Renal pelvis (tissue), 4 donors: ENCODE measurements around the gene EN1. TPM values are rescaled to one million over a fixed set of nuclear protein-coding genes. Genes with fewer than 3 reads are reported as not detected.

Experiments
- DNase-seq: peaks from one replicate; pipeline ENCODE4 v3.0.0-alpha.2; 2013
- polyA plus RNA-seq, 3 donors: library from polyadenylated mRNA; unstranded; fragments of 120-200 nt; gene quantifications; one replicate each; pipeline ENCODE4 v1.2.1, GENCODE V29; 2013; ENCODE audit not compliant: insufficient read length in 3 of 3

Gene EN1
- polyA plus RNA-seq, 3 donors, result not detected

- DNase-seq, result no peak
Measured at GRCh38 chr2:118856330-118856977, 9.0 kb upstream of the EN1 start.

- DNase-seq, result peak; percentile 77
Measured at GRCh38 chr2:118855451-118856279, 8.2 kb upstream of the EN1 start.

- no peak for DNase-seq
Measured at GRCh38 chr2:118854507-118855345, 7.3 kb upstream of the EN1 start.

GRCh38 chr2:118853651-118854291 is 6.3 kb upstream of the EN1 start:
- DNase-seq, result no peak

GRCh38 chr2:118853129-118853640 is 5.7 kb upstream of the EN1 start:
- DNase-seq, result no peak

- no peak for DNase-seq
Measured at GRCh38 chr2:118852605-118853128, 5.2 kb upstream of the EN1 start.

- DNase-seq, result no peak
Measured at GRCh38 chr2:118851650-118852049, 4.2 kb upstream of the EN1 start.

GRCh38 chr2:118850901-118851415 is 3.5 kb upstream of the EN1 start:
- DNase-seq, result no peak

- DNase-seq, result no peak
Measured at GRCh38 chr2:118850168-118850900, 2.9 kb upstream of the EN1 start.

- DNase-seq, result no peak
Measured at GRCh38 chr2:118849226-118850167, 2.0 kb upstream of the EN1 start.

GRCh38 chr2:118848381-118849225 is 1.2 kb upstream of the EN1 start:
- DNase-seq, result no peak

- DNase-seq, result no peak
Measured at GRCh38 chr2:118847762-118848172, 319 bp upstream of the EN1 start.

- no peak for DNase-seq
Measured at GRCh38 chr2:118846442-118846952, 951 bp downstream of the EN1 start.

- DNase-seq, result no peak
Measured at GRCh38 chr2:118845522-118846441, 1.7 kb downstream of the EN1 start.

- no peak for DNase-seq
Measured at GRCh38 chr2:118845005-118845521, 2.4 kb downstream of the EN1 start.

- no peak for DNase-seq
Measured at GRCh38 chr2:118844261-118845004, 3.0 kb downstream of the EN1 start.
